ENCODE measurements around the gene PRDM15. TPM values are rescaled to one million over a fixed set of nuclear protein-coding genes. Genes with fewer than 3 reads are reported as not detected.

The PRDM15 gene
- total RNA-seq, 1 experiment from 2014 or later = 10.4 TPM

GRCh38 chr21:41769933-41770332 is 109.2 kb downstream of the PRDM15 start:
- H3K36me3 Mint-ChIP-seq (ENCODE audit: insufficient read depth, unreplicated experiment) = peaks cover 40% of the 10 kb centered on the region
- H3K27ac Mint-ChIP-seq (ENCODE audit: unreplicated experiment) = no peak overlapping the region
- intact Hi-C loops (cut with micrococcal nuclease; ENCODE audit: unreplicated experiment) = loop anchor here (5.0 kb wide), 1 partner anchor 108 kb away; no protein-coding TSS in a partner anchor
- H3K4me3 Mint-ChIP-seq (ENCODE audit: low read depth, unreplicated experiment) = no peak overlapping the region
- CTCF ChIA-PET = interaction anchor here (1.2 to 1.8 kb wide), 3 partner anchors 8 to 157 kb away, joined by 7 to 13 read pairs (median 9); no protein-coding TSS in a partner anchor
- peaks cover 31% of the 10 kb centered on the region for H3K4me1 Mint-ChIP-seq (ENCODE audit: low read depth, unreplicated experiment)
- DNase-seq = no peak
- H3K27me3 Mint-ChIP-seq (ENCODE audit: unreplicated experiment) = no peaks in the 10 kb centered on the region
- no peaks in the 10 kb centered on the region for H3K9me3 Mint-ChIP-seq (ENCODE audit: low read depth, unreplicated experiment)
- BruUV-seq (replicated peaks) = no TSS peak
- no peak for TF ChIP-seq CTCF (IDR thresholded peaks at IDR 0.05; ENCODE audit: unreplicated experiment)

DNA sequence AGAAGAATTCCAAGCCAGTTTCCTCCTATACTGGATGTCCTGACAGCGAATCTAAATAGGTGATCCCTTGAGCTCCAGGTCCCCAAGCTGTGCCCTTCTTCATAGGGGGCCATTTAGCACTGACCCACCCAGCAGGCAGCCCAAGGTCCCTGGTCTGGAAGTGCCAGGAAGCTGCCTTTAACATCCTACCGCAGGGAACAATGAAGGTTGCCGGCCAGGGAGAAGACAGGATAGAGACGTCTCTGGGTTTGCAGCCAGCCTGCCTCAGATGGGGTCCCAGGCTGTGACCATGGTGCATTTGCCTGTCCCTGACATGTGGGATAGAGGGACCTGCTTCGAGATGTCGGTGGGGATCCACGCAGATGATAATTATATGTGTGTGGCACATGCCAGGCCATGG is 109.6 kb downstream of the PRDM15 start:
- CTCF ChIA-PET = interaction anchor here (1.2 to 1.8 kb wide), 4 partner anchors 9 to 157 kb away, joined by 5 to 13 read pairs (median 8); no protein-coding TSS in a partner anchor

GRCh38 chr21:41769111-41769510 is 110.0 kb downstream of the PRDM15 start:
- intact Hi-C loops (cut with micrococcal nuclease; ENCODE audit: unreplicated experiment) = loop anchor here (5.0 kb wide), 1 partner anchor 107 kb away; no protein-coding TSS in a partner anchor
- peaks cover 33% of the 10 kb centered on the region for H3K4me1 Mint-ChIP-seq (ENCODE audit: low read depth, unreplicated experiment)
- peak overlapping the region; percentile 96 for H3K27ac Mint-ChIP-seq (ENCODE audit: unreplicated experiment)
- TF ChIP-seq CTCF (IDR thresholded peaks at IDR 0.05; ENCODE audit: unreplicated experiment) = no peak
- H3K36me3 Mint-ChIP-seq (ENCODE audit: insufficient read depth, unreplicated experiment) = peaks cover 48% of the 10 kb centered on the region
- no TSS peak for BruUV-seq (replicated peaks)
- no peak for DNase-seq
- H3K27me3 Mint-ChIP-seq (ENCODE audit: unreplicated experiment) = no peaks in the 10 kb centered on the region
- CTCF ChIA-PET = interaction anchor here (0.6 to 1.8 kb wide), 5 partner anchors 9 to 156 kb away, joined by 4 to 13 read pairs (median 7); no protein-coding TSS in a partner anchor
- no peaks in the 10 kb centered on the region for H3K9me3 Mint-ChIP-seq (ENCODE audit: low read depth, unreplicated experiment)
- peak overlapping the region; percentile 76 for H3K4me3 Mint-ChIP-seq (ENCODE audit: low read depth, unreplicated experiment)

More for the DNA sequence above, 109.6 kb downstream of the PRDM15 start:
- no peaks in the 10 kb centered on the region for H3K9me3 Mint-ChIP-seq (ENCODE audit: low read depth, unreplicated experiment)
- BruUV-seq (replicated peaks) = no TSS peak
- peaks cover 31% of the 10 kb centered on the region for H3K4me1 Mint-ChIP-seq (ENCODE audit: low read depth, unreplicated experiment)
- no peaks in the 10 kb centered on the region for H3K27me3 Mint-ChIP-seq (ENCODE audit: unreplicated experiment)
- DNase-seq = no peak
- no peak for TF ChIP-seq CTCF (IDR thresholded peaks at IDR 0.05; ENCODE audit: unreplicated experiment)
- peaks cover 44% of the 10 kb centered on the region for H3K36me3 Mint-ChIP-seq (ENCODE audit: insufficient read depth, unreplicated experiment)
- H3K27ac Mint-ChIP-seq (ENCODE audit: unreplicated experiment) = no peak overlapping the region
- intact Hi-C loops (cut with micrococcal nuclease; ENCODE audit: unreplicated experiment) = loop anchor here (5.0 kb wide), 1 partner anchor 107 kb away; no protein-coding TSS in a partner anchor
- H3K4me3 Mint-ChIP-seq (ENCODE audit: low read depth, unreplicated experiment) = peak overlapping the region; percentile 76

- Mint-ChIP-seq H3K27ac (ENCODE audit: unreplicated experiment) (peak overlapping the region; percentile 96), H3K9me3 (ENCODE audit: low read depth, unreplicated experiment) (no peaks in the 10 kb centered on the region), H3K4me1 (ENCODE audit: low read depth, unreplicated experiment) (peaks cover 33% of the 10 kb centered on the region), H3K4me3 (ENCODE audit: low read depth, unreplicated experiment) (peak overlapping the region; percentile 76), H3K36me3 (ENCODE audit: insufficient read depth, unreplicated experiment) (peaks cover 52% of the 10 kb centered on the region), H3K27me3 (ENCODE audit: unreplicated experiment) (no peaks in the 10 kb centered on the region)
- TF ChIP-seq CTCF (IDR thresholded peaks at IDR 0.05; ENCODE audit: unreplicated experiment) = peak; percentile 29
- BruUV-seq (replicated peaks) = no TSS peak
- CTCF ChIA-PET = interaction anchor here (0.6 to 1.8 kb wide), 8 partner anchors 10 to 156 kb away, joined by 3 to 13 read pairs (median 4); no protein-coding TSS in a partner anchor
- peak; percentile 73 for DNase-seq
- intact Hi-C loops (cut with micrococcal nuclease; ENCODE audit: unreplicated experiment) = loop anchor here (5.0 kb wide), 1 partner anchor 106 kb away; no protein-coding TSS in a partner anchor
These were observed 110.6 kb downstream of the PRDM15 start for GRCh38 chr21:41768437-41769042.

All from Calu3 (cell line).